H9 (cell line): ENCODE results near the gene SREBF2. TPM values are rescaled to one million over a fixed set of nuclear protein-coding genes. Genes with fewer than 3 reads are reported as not detected.

Experiments
- DNase-seq: peaks from one replicate; pipeline ENCODE4 v3.0.0-alpha.2; 2017
- H2AFZ ChIP-seq: one replicate; pipeline ENCODE4 v1.6.1; 2013; ENCODE audit warnings: mild to moderate bottlenecking, low read length, control low read depth, moderate library complexity
- H2AK5ac ChIP-seq: 2 replicates; pipeline ENCODE4 v1.6.1; 2013; ENCODE audit warnings: low read length, control low read depth, mixed read lengths; ENCODE audit not compliant: insufficient read length
- H2BK120ac ChIP-seq: one replicate; pipeline ENCODE4 v1.6.1; 2013; ENCODE audit warnings: low read depth, mild to moderate bottlenecking, low read length, control low read depth, inconsistent platforms; ENCODE audit not compliant: poor library complexity, severe bottlenecking
- H2BK12ac ChIP-seq: 2 replicates; pipeline ENCODE4 v1.6.1; 2013; ENCODE audit warnings: low read length, control low read depth, mixed read lengths, low read depth; ENCODE audit not compliant: insufficient read length
- H2BK15ac ChIP-seq: 2 replicates; pipeline ENCODE4 v1.6.1; 2013; ENCODE audit warnings: low read depth, low read length, control low read depth
- H2BK20ac ChIP-seq: one replicate; pipeline ENCODE4 v1.6.1; 2013; ENCODE audit warnings: low read depth, mild to moderate bottlenecking, low read length, control low read depth, inconsistent platforms; ENCODE audit not compliant: poor library complexity, severe bottlenecking
- H2BK5ac ChIP-seq: 2 replicates; pipeline ENCODE4 v1.6.1; 2013; ENCODE audit warnings: low read length, control low read depth, mixed read lengths; ENCODE audit not compliant: insufficient read length
- H3K14ac ChIP-seq: 2 replicates; pipeline ENCODE4 v1.6.1; 2013; ENCODE audit warnings: low read length, control low read depth; ENCODE audit not compliant: insufficient read depth
- H3K18ac ChIP-seq: 2 replicates; pipeline ENCODE4 v1.6.1; 2013; ENCODE audit warnings: low read depth, mild to moderate bottlenecking, mixed read lengths, low read length, control low read depth; ENCODE audit not compliant: insufficient read length
- H3K23ac ChIP-seq: 2 replicates; pipeline ENCODE4 v1.6.1; 2013; ENCODE audit warnings: low read length, control low read depth, mixed read lengths, low read depth; ENCODE audit not compliant: insufficient read length
- H3K23me2 ChIP-seq: 2 replicates; pipeline ENCODE4 v1.6.1; 2013; ENCODE audit warnings: low read depth, mild to moderate bottlenecking, mixed read lengths, low read length, control low read depth; ENCODE audit not compliant: insufficient read length, poor library complexity, severe bottlenecking
- H3K27ac ChIP-seq: 2 replicates; pipeline ENCODE4 v1.5.1; 2013; ENCODE audit warnings: low read length, control low read depth, mixed read lengths, low read depth; ENCODE audit not compliant: insufficient read length
- H3K27me3 ChIP-seq: 2 replicates; pipeline ENCODE4 v1.6.1; 2013; ENCODE audit warnings: low read length, control low read depth, inconsistent platforms; ENCODE audit not compliant: insufficient read depth
- H3K4ac ChIP-seq: 2 replicates; pipeline ENCODE4 v1.6.1; 2013; ENCODE audit warnings: low read depth, mild to moderate bottlenecking, control low read depth, inconsistent platforms, low read length, moderate library complexity
- H3K4me1 ChIP-seq: 2 replicates; pipeline ENCODE4 v1.6.1; 2013; ENCODE audit warnings: low read length, control low read depth, inconsistent platforms; ENCODE audit not compliant: insufficient read depth
- H3K4me2 ChIP-seq: 2 replicates; pipeline ENCODE4 v1.6.1; 2013; ENCODE audit warnings: low read length, control low read depth, mixed read lengths; ENCODE audit not compliant: insufficient read length, insufficient read depth
- H3K56ac ChIP-seq: 2 replicates; pipeline ENCODE4 v1.6.1; 2013; ENCODE audit warnings: low read depth, mild to moderate bottlenecking, mixed read lengths, low read length, control low read depth; ENCODE audit not compliant: insufficient read length
- H3K79me1 ChIP-seq: 2 replicates; pipeline ENCODE4 v1.6.1; 2013; ENCODE audit warnings: low read depth, mild to moderate bottlenecking, moderate library complexity, low read length, control low read depth, inconsistent platforms; ENCODE audit not compliant: insufficient read depth, poor library complexity, severe bottlenecking
- H3K79me2 ChIP-seq: 2 replicates; pipeline ENCODE4 v1.6.1; 2013; ENCODE audit warnings: low read length, control low read depth, inconsistent platforms; ENCODE audit not compliant: insufficient read depth
- H3K9ac ChIP-seq: 2 replicates; pipeline ENCODE4 v1.6.1; 2013; ENCODE audit warnings: low read length, control low read depth, mixed read lengths; ENCODE audit not compliant: insufficient read length; ENCODE audit errors: extremely low read depth
- H3K9me3 ChIP-seq: one replicate; pipeline ENCODE4 v1.6.1; 2013; ENCODE audit warnings: low read depth, low read length, inconsistent platforms; ENCODE audit not compliant: control insufficient read depth
- H3T11ph ChIP-seq: one replicate; pipeline ENCODE4 v1.6.1; 2013; ENCODE audit warnings: mild to moderate bottlenecking, low read length, control low read depth, inconsistent platforms
- H4K20me1 ChIP-seq: one replicate; pipeline ENCODE4 v1.6.1; 2013; ENCODE audit not compliant: control insufficient read depth, insufficient read length, insufficient read depth
- H4K5ac ChIP-seq: 2 replicates; pipeline ENCODE4 v1.6.1; 2013; ENCODE audit warnings: low read depth, mild to moderate bottlenecking, mixed read lengths, low read length, control low read depth; ENCODE audit not compliant: insufficient read length
- H4K8ac ChIP-seq: replicated peaks from 2 replicates; pipeline ENCODE4 v1.6.1; 2013; ENCODE audit warnings: low read length, control low read depth, mixed read lengths, low read depth; ENCODE audit not compliant: insufficient read length
- H4K91ac ChIP-seq: 2 replicates; pipeline ENCODE4 v1.6.1; 2013; ENCODE audit warnings: low read depth, mild to moderate bottlenecking, moderate library complexity, mixed read lengths, low read length, control low read depth; ENCODE audit not compliant: insufficient read length
- H3K27ac Mint-ChIP-seq, 3 experiments: 2 replicates in 2 of 3; 3 replicates in 1 of 3; pipeline ENCODE4 v1.8.0; 2020 to 2021; ENCODE audit warnings: mixed read lengths in 3 of 3, mild to moderate bottlenecking in 1 of 3, moderate library complexity in 1 of 3
- H3K27me3 Mint-ChIP-seq: 2 replicates; pipeline ENCODE4 v1.8.0; 2021; ENCODE audit warnings: low read depth, mild to moderate bottlenecking, moderate library complexity, mixed read lengths
- H3K36me3 Mint-ChIP-seq, 3 experiments: 2 replicates in 2 of 3; 3 replicates in 1 of 3; pipeline ENCODE4 v1.8.0; 2020 to 2021; ENCODE audit warnings: low read depth in 3 of 3, mixed read lengths in 3 of 3; ENCODE audit not compliant: insufficient read depth in 1 of 3
- H3K4me1 Mint-ChIP-seq, 2 experiments: 2 replicates each; pipeline ENCODE4 v1.8.0; 2020; ENCODE audit warnings: mixed read lengths in 2 of 2
- H3K4me3 Mint-ChIP-seq, 2 experiments: 2 replicates in 1 of 2; 3 replicates in 1 of 2; pipeline ENCODE4 v1.8.0; 2020 to 2021; ENCODE audit warnings: mild to moderate bottlenecking in 2 of 2, mixed read lengths in 2 of 2, moderate library complexity in 1 of 2
- H3K9me3 Mint-ChIP-seq, 2 experiments: 2 replicates in 1 of 2; 3 replicates in 1 of 2; pipeline ENCODE4 v1.8.0; 2020; ENCODE audit warnings: mild to moderate bottlenecking in 2 of 2, mixed read lengths in 2 of 2, moderate library complexity in 1 of 2
- CTCF ChIP-seq: fragments of 200-600 bp; sonication (generic); conservative IDR thresholded peaks from 3 replicates; pipeline ENCODE4 v1.8.0; 2021; ENCODE audit warnings: antibody characterized with exemption, mild to moderate bottlenecking
- WGBS: extraction: QIAGEN DNeasy Blood & Tissue Kit; methylation state at CpG from one replicate; pipeline ENCODE4 v1.1.7; 2013; ENCODE audit warnings: missing lambda C conversion rate, low lambda C conversion rate, mixed read lengths; ENCODE audit not compliant: insufficient read length; ENCODE audit errors: extremely low coverage; 5-methylcytosine and 5-hydroxymethylcytosine counted together
- total RNA-seq: library from RNA; stranded (reverse); gene quantifications from 2 replicates; pipeline ENCODE4 v1.2.1, GENCODE V29; 2021

Gene SREBF2
- total RNA-seq, 1 experiment from 2014 or later, result 146 TPM

GRCh38 chr22:41862160-41862529 lies 29.2 kb downstream of the SREBF2 start:
- no peaks in the 10 kb centered on the region for H3K9me3 ChIP-seq
- no peak overlapping the region for H2BK5ac ChIP-seq
- no peak overlapping the region for H3K9ac ChIP-seq
- no peak overlapping the region for H3K18ac ChIP-seq
- no peak overlapping the region for H2AK5ac ChIP-seq
- no peak for DNase-seq
- no peak overlapping the region for H3T11ph ChIP-seq
- no peak overlapping the region for H4K5ac ChIP-seq
- no peak overlapping the region for H4K91ac ChIP-seq
- H3K27ac ChIP-seq, result no peak overlapping the region
- H2AFZ ChIP-seq, result no peak overlapping the region
- H2BK15ac ChIP-seq, result no peak overlapping the region
- H2BK12ac ChIP-seq, result no peak overlapping the region
- no peak overlapping the region for H3K4me3 Mint-ChIP-seq
- no peaks in the 10 kb centered on the region for H3K27me3 ChIP-seq
- no peak overlapping the region for H3K14ac ChIP-seq
- TF ChIP-seq CTCF, result no peak
- H3K79me2 ChIP-seq, result peaks cover 23% of the 10 kb centered on the region; the same call in 1 of the 2 replicates
- H3K4me2 ChIP-seq, result no peak overlapping the region
- H4K20me1 ChIP-seq, result no peaks in the 10 kb centered on the region
- H3K4ac ChIP-seq, result no peak overlapping the region
- 0 out of 2 replicates have a peak, but pooled peaks cover 1% of the 10 kb centered on the region for H3K4me1 ChIP-seq
- no peaks in the 10 kb centered on the region for H3K27me3 Mint-ChIP-seq
- WGBS, result no CpG with 5 or more reads among the region's 4 CpGs
- peak overlapping the region in 2 of 3 experiments; percentile 55 to 75; a peak in 2 of 7 replicates for H3K27ac Mint-ChIP-seq
- no peak overlapping the region for H3K23ac ChIP-seq
- H3K79me1 ChIP-seq, result peaks cover 7% of the 10 kb centered on the region
- no peak overlapping the region for H4K8ac ChIP-seq
- no peak overlapping the region for H3K56ac ChIP-seq
- no peak overlapping the region for H2BK20ac ChIP-seq
- H3K36me3 Mint-ChIP-seq, result peaks cover 13 to 29% (median 16%) of the 10 kb centered on the region in 3 experiments; a peak in 6 of 7 replicates
- H3K4me1 Mint-ChIP-seq, result peaks cover 15 to 19% of the 10 kb centered on the region in 2 experiments
- no peaks in the 10 kb centered on the region for H3K9me3 Mint-ChIP-seq
- no peaks in the 10 kb centered on the region for H3K23me2 ChIP-seq
- no peak overlapping the region for H2BK120ac ChIP-seq
